H1 (cell line): ENCODE measurements around the gene SPACDR. TPM values are rescaled to one million over a fixed set of nuclear protein-coding genes. Genes with fewer than 3 reads are reported as not detected.
A peak's percentile ranks its signal among the peaks of the same experiment; 100 is the strongest.

Source experiments
- CBX8 ChIP-seq: fragments of 300-800, 300-1000 bp; sonication (generic); IDR thresholded peaks from 2 replicates; pipeline ENCODE4 v1.7.1; 2016; ENCODE audit warnings: low read depth, low read length, borderline replicate concordance
- EGR1 ChIP-seq: IDR thresholded peaks from 2 replicates; pipeline ENCODE4 v1.6.1; 2011; ENCODE audit warnings: low read depth, low read length, borderline replicate concordance
- JUN ChIP-seq: IDR thresholded peaks from 2 replicates; pipeline ENCODE4 v1.6.1; 2011; ENCODE audit warnings: low read depth, mild to moderate bottlenecking, improper control_type of control experiment, low read length
- KDM1A ChIP-seq: fragments of 200-600, 300-600 bp; sonication (generic); IDR thresholded peaks from 2 replicates; pipeline ENCODE4 v1.7.1; 2016; ENCODE audit warnings: mild to moderate bottlenecking, low read length, borderline replicate concordance
- KDM4A ChIP-seq: IDR thresholded peaks from one replicate; pipeline ENCODE4 v1.7.1; 2012; ENCODE audit warnings: low read depth, mild to moderate bottlenecking, moderate library complexity, low read length, inconsistent platforms; ENCODE audit not compliant: severe bottlenecking
- NANOG ChIP-seq: IDR thresholded peaks from 2 replicates; pipeline ENCODE4 v1.6.1; 2011; ENCODE audit warnings: low read length, low read depth, mild to moderate bottlenecking, inconsistent platforms; ENCODE audit not compliant: insufficient read depth, poor library complexity, severe bottlenecking
- POLR2AphosphoS5 ChIP-seq: IDR thresholded peaks from 2 replicates; pipeline ENCODE4 v1.6.1; 2011; ENCODE audit warnings: low read depth, low read length
- RFX5 ChIP-seq: IDR thresholded peaks from 2 replicates; pipeline ENCODE4 v1.6.1; 2011; ENCODE audit warnings: low read depth, low read length, improper control_type of control experiment, borderline replicate concordance
- RXRA ChIP-seq: IDR thresholded peaks from 2 replicates; pipeline ENCODE4 v1.6.1; 2011; ENCODE audit warnings: low read depth, mild to moderate bottlenecking, low read length, moderate library complexity; ENCODE audit not compliant: insufficient read depth
- SIN3A ChIP-seq, 2 experiments: IDR thresholded peaks in 1 of 2; conservative IDR thresholded peaks in 1 of 2; 2 replicates each; pipeline ENCODE4 v1.6.1; 2011 to 2012; ENCODE audit warnings: low read length in 2 of 2, improper control_type of control experiment in 1 of 2, low read depth in 1 of 2, mild to moderate bottlenecking in 1 of 2
- SP2 ChIP-seq: IDR thresholded peaks from 2 replicates; pipeline ENCODE4 v1.6.1; 2012; ENCODE audit warnings: mild to moderate bottlenecking, low read length, inconsistent platforms
- SP4 ChIP-seq: IDR thresholded peaks from 2 replicates; pipeline ENCODE4 v1.6.1; 2012; ENCODE audit warnings: low read length, inconsistent platforms
- YY1 ChIP-seq: IDR thresholded peaks from 2 replicates; pipeline ENCODE4 v1.6.1; 2011; ENCODE audit warnings: low read depth, mild to moderate bottlenecking, low read length
- polyA plus RNA-seq, 7 experiments: library from polyadenylated mRNA; depleted of rRNA in 3 of 7; stranded (reverse) in 5 of 7; unstranded in 2 of 7; fragments of >200 nt in 5 of 7; fragments of 200-250 nt in 2 of 7; gene quantifications; 1 replicate in 5 of 7; 2 replicates in 1 of 7; 4 replicates in 1 of 7; pipeline versions ENCODE4 v1.2.1 to v1.2.3, GENCODE V29; 2011 to 2013; ENCODE audit warnings: missing spikeins in 2 of 7, mixed read lengths in 2 of 7
- total RNA-seq: library from RNA; stranded (reverse); fragmentation: NEBNext Ultra II Directional; extraction: Animal tissue kit (Norgen Biotek cat#: 25700); gene quantifications from 2 replicates; pipeline ENCODE4 v1.2.1, GENCODE V29; 2021
- TF ChIP-seq, protein P1 (sequence below): IDR thresholded peaks from 2 replicates; pipeline ENCODE4 v1.6.1; 2012; ENCODE audit warnings: inconsistent platforms

The SPACDR gene
- total and polyA plus RNA-seq, 2 of the 8 experiments (the other 6 are each of a cell fraction or from before 2014, with no cell fraction given), result 0.26 TPM; not detected in 1

DNA sequence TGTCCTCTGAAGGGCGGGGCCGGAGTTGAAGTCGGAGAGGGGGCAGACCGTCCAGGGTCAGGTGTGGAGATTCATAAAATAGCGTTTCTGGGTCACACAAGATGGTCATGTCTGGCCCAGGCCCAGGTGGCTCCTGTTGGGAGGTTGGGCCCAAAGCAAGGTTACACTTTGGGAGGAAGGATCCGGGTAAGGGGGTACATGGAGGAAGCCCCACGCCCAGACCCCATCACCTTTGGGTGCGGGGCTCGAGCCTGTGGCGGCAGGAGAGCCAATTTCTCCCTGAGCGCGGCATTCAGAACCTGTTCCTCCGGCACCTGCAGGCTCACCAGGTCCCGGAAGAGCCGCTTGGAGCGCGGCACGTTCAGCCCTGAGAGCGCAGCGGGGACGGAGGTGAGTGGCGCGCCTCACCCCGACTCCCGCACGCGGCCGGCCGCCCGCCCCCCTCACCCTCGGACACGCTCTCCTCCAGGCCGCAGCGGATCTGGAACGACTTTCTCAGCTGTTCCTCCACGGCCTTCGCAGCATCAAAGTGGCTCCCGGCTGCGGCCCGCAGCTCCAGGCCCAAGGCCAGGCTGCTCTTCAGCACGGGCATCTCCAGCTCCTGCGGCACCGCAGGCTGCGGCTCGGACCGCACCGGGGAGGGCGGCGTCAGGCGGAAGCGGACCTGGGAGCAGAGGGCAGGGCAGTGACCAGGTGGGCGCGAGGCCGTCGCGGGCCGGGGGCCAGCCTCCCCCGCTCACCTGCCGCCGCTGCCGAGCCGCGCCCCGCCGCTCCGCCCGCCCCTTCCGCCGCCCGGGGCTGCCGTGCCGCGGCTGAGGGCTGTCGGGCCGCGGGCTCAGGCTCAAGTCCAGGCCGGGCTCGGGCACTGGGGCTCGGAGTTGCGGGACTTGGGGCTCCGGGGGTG, 28.4 kb downstream of the SPACDR start (continued):
- TF ChIP-seq RFX5 (no peak), KDM1A (no peak), SP4 (no peak), POLR2AphosphoS5 (peak; percentile 50), YY1 (no peak), SIN3A (conservative IDR thresholded peaks at IDR 0.05 in 1 of 2, IDR thresholded peaks at IDR 0.05 in 1 of 2; ENCODE audit: low read depth in 1 of 2, low read length in 2 of 2) (0 out of 4 replicates have a peak, but pooled peaks of 1 of the 2 experiments have one; percentile 11), CBX8 (no peak), EGR1 (no peak), KDM4A (peak; percentile 54), SP2 (no peak), NANOG (no peak), RXRA (no peak), JUN (no peak)
- TF ChIP-seq, protein P1, sequence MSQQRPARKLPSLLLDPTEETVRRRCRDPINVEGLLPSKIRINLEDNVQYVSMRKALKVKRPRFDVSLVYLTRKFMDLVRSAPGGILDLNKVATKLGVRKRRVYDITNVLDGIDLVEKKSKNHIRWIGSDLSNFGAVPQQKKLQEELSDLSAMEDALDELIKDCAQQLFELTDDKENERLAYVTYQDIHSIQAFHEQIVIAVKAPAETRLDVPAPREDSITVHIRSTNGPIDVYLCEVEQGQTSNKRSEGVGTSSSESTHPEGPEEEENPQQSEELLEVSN, result 0 out of 2 replicates have a peak, but pooled peaks have one; percentile 25
